Keratinocyte (primary cell): Measurements from ENCODE around the gene RAMP1. TPM values are rescaled to one million over a fixed set of nuclear protein-coding genes. Genes with fewer than 3 reads are reported as not detected.

Experiments
- DNase-seq: peaks from one replicate; pipeline ENCODE4 v3.0.0-alpha.2; 2011; ENCODE audit warnings: low read depth, missing footprints, low spot score
- FAIRE-seq: peaks from 2 replicates; lab custom pipeline; 2011; peaks lifted over from hg19 to GRCh38; lab: Jason Lieb, UNC
- H2AFZ ChIP-seq: 2 replicates; pipeline ENCODE4 v1.6.0; 2012; ENCODE audit warnings: low read length, control low read depth, inconsistent platforms; ENCODE audit not compliant: control insufficient read depth
- H3K27ac ChIP-seq: 2 replicates; pipeline ENCODE4 v1.5.1; 2011; ENCODE audit warnings: low read length; ENCODE audit not compliant: control insufficient read depth, insufficient read depth
- H3K27me3 ChIP-seq: 3 replicates; pipeline ENCODE4 v1.6.0; 2011; ENCODE audit warnings: low read length; ENCODE audit not compliant: control insufficient read depth, insufficient read depth; ENCODE audit errors: extremely low read depth
- H3K36me3 ChIP-seq, 2 experiments: 2 replicates in 1 of 2; 3 replicates in 1 of 2; pipeline ENCODE4 v1.5.1; 2011; ENCODE audit warnings: low read length in 2 of 2, mild to moderate bottlenecking in 1 of 2; ENCODE audit not compliant: control insufficient read depth in 2 of 2, insufficient read depth in 2 of 2; ENCODE audit errors: extremely low read depth in 1 of 2
- H3K4me1 ChIP-seq: 3 replicates; pipeline ENCODE4 v1.5.1; 2011; ENCODE audit warnings: low read length; ENCODE audit not compliant: control insufficient read depth, insufficient read depth; ENCODE audit errors: extremely low read depth
- H3K4me2 ChIP-seq: 3 replicates; pipeline ENCODE4 v1.6.0; 2011; ENCODE audit warnings: low read depth, low read length; ENCODE audit not compliant: control insufficient read depth, insufficient read depth; ENCODE audit errors: extremely low read depth
- H3K4me3 ChIP-seq, 3 experiments: fragments of 200-600 bp in 1 of 3; sonication (generic) in 1 of 3; 2 replicates in 2 of 3; 3 replicates in 1 of 3; pipeline ENCODE4 v1.5.1; 2011 to 2016; ENCODE audit warnings: low read length in 3 of 3, mild to moderate bottlenecking in 3 of 3, control low read depth in 2 of 3, inconsistent platforms in 1 of 3, low read depth in 1 of 3, mixed read lengths in 1 of 3, mixed run types in 1 of 3, moderate library complexity in 1 of 3; ENCODE audit not compliant: control insufficient read depth in 2 of 3, insufficient read depth in 2 of 3; ENCODE audit errors: extremely low read depth in 1 of 3
- H3K79me2 ChIP-seq: 2 replicates; pipeline ENCODE4 v1.6.0; 2012; ENCODE audit warnings: low read length; ENCODE audit not compliant: control insufficient read depth, insufficient read depth
- H3K9ac ChIP-seq: 3 replicates; pipeline ENCODE4 v1.6.0; 2011; ENCODE audit warnings: low read length; ENCODE audit not compliant: control insufficient read depth, insufficient read depth; ENCODE audit errors: extremely low read depth
- H3K9me1 ChIP-seq: 3 replicates; pipeline ENCODE4 v1.6.0; 2011; ENCODE audit warnings: low read length; ENCODE audit not compliant: control insufficient read depth, insufficient read depth; ENCODE audit errors: extremely low read depth
- H3K9me3 ChIP-seq: 2 replicates; pipeline ENCODE4 v1.5.1; 2012; ENCODE audit warnings: low read depth, low read length; ENCODE audit not compliant: control insufficient read depth
- H4K20me1 ChIP-seq: 3 replicates; pipeline ENCODE4 v1.6.0; 2011; ENCODE audit warnings: low read length; ENCODE audit not compliant: control insufficient read depth, insufficient read depth; ENCODE audit errors: extremely low read depth
- CTCF ChIP-seq, 3 experiments: IDR thresholded peaks in 1 of 3; conservative IDR thresholded peaks in 1 of 3; optimal IDR thresholded peaks in 1 of 3; 2 replicates in 2 of 3; 3 replicates in 1 of 3; pipeline versions ENCODE3 to v1.5.1; 2011; ENCODE audit warnings: low read length in 3 of 3, mild to moderate bottlenecking in 3 of 3, moderate library complexity in 2 of 3, control low read depth in 1 of 3, inconsistent platforms in 1 of 3; ENCODE audit not compliant: insufficient read depth in 2 of 3; ENCODE audit errors: extremely low read depth in 1 of 3
- EZH2 ChIP-seq: IDR thresholded peaks from one replicate; pipeline ENCODE4 v1.6.1; 2012; ENCODE audit warnings: inconsistent platforms, mild to moderate bottlenecking, low read length, moderate library complexity
- dilution Hi-C: fragments of 300-500 bp; cut with MboI; formaldehyde crosslinking; loops from one replicate; pipeline ENCODE4 v1.7.0; 2020; ENCODE audit warnings: low sequenced_read_pairs; ENCODE audit not compliant: extremely low pct_ligation_motif_present
- polyA plus RNA-seq, 5 experiments: library from polyadenylated mRNA; depleted of rRNA in 3 of 5; stranded (reverse) in 3 of 5; stranded (forward) in 1 of 5; unstranded in 1 of 5; fragments of >200 nt; gene quantifications; 1 replicate in 1 of 5; 2 replicates in 3 of 5; 3 replicates in 1 of 5; pipeline versions ENCODE4 v1.2.1 to v1.2.3, GENCODE V29; 2011 to 2012; ENCODE audit warnings: missing spikeins in 2 of 5, low read depth in 1 of 5, low replicate concordance in 1 of 5

RAMP1 gene
- polyA plus RNA-seq, 1 donor (not counting 4 experiments of a cell fraction or from before 2014, with no cell fraction given): 0.69 TPM

DNA sequence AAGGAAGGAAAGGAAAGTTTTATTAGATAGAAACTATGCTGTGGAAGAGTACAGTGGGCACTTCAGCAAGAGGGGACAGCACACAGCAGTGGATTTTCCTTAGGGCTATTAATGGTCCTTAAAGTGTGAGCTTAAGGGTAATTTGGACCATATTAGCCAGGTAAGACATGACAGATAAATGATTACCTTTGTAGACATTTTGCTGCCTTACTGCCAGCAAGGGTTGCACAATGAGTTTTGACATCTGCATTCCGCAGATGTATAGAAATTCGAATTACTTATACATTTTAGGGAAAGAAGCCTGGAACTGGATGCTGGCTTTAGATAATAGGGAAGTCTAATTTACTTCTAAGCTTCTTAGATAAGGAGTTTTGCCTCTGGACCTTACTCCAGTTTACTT lies 93.4 kb downstream of the RAMP1 start:
- DNase-seq (no peak), FAIRE-seq (no peak)
- TF ChIP-seq CTCF (optimal IDR thresholded peaks at IDR 0.05 in 1 of 3, IDR thresholded peaks at IDR 0.05 in 1 of 3, conservative IDR thresholded peaks at IDR 0.05 in 1 of 3; ENCODE audit: extremely low read depth in 1 of 3, insufficient read depth in 2 of 3, low read length in 3 of 3) (no peak), EZH2 (no peak)
- no peak overlapping the region for H3K9ac ChIP-seq
- dilution Hi-C loops: no loop called here
- H3K9me1 ChIP-seq: no peaks in the 10 kb centered on the region
- H3K4me2 ChIP-seq: no peak overlapping the region
- no peaks in the 10 kb centered on the region for H3K9me3 ChIP-seq
- no peaks in the 10 kb centered on the region for H4K20me1 ChIP-seq
- H3K27ac ChIP-seq: no peak overlapping the region
- no peaks in the 10 kb centered on the region for H3K36me3 ChIP-seq
- no peaks in the 10 kb centered on the region for H3K4me1 ChIP-seq
- no peak overlapping the region for H2AFZ ChIP-seq
- no peak overlapping the region for H3K4me3 ChIP-seq
- H3K79me2 ChIP-seq: no peaks in the 10 kb centered on the region
- peaks cover 16% of the 10 kb centered on the region for H3K27me3 ChIP-seq

DNA sequence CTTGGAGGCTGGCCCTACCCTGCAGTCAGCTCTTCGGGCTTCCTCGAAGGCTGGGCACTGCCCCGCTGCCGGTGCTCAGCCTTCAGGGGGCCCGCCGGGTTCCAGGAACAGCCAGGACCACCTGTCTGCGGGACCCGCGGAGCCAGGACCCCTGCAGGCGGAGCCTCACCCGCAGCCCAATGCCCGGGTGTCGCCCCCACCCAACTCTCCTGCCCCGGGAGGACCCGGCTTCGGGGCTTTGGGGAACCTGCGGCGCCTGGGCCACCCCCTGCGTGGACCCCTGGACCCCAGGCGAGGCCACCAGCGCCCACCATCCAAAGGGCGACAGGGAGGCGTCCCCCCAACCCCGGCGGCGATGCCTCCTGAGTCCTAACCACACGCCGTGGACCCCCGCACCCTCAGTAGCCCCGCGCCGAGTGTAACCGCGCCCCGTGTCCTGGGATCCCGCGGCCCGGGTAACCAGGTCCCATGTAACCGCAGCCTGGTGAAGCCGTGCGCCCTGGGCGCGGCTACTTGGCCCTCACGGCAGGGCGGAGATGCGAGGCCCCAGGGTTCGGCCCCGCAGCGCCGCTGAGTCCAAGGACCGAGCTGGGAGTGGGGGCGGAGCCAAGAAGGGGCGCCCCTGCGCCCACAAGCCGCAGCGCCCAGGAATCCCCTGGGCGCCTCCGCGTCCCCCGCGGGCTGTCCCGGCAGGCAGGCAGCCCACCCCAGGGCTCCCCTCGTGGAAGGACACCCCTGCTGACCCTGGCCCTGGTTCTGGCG lies 96.4 kb downstream of the RAMP1 start:
- dilution Hi-C loops: no loop called here
- peaks cover 16% of the 10 kb centered on the region for H3K27me3 ChIP-seq
- no peaks in the 10 kb centered on the region for H3K9me3 ChIP-seq
- no peaks in the 10 kb centered on the region for H4K20me1 ChIP-seq
- TF ChIP-seq CTCF (optimal IDR thresholded peaks at IDR 0.05 in 1 of 3, IDR thresholded peaks at IDR 0.05 in 1 of 3, conservative IDR thresholded peaks at IDR 0.05 in 1 of 3; ENCODE audit: extremely low read depth in 1 of 3, insufficient read depth in 2 of 3, low read length in 3 of 3): no peak
- no peak for TF ChIP-seq EZH2
- no peak overlapping the region for H3K9ac ChIP-seq
- H3K9me1 ChIP-seq: no peaks in the 10 kb centered on the region
- no peaks in the 10 kb centered on the region for H3K79me2 ChIP-seq
- FAIRE-seq (no peak), DNase-seq (no peak)
- H3K36me3 ChIP-seq: no peaks in the 10 kb centered on the region
- H3K4me3 ChIP-seq: no peak overlapping the region
- H3K4me2 ChIP-seq: peak overlapping the region; percentile 39
- H2AFZ ChIP-seq: no peak overlapping the region
- H3K4me1 ChIP-seq: no peaks in the 10 kb centered on the region
- no peak overlapping the region for H3K27ac ChIP-seq
